Astrocyte (in vitro differentiated cells and primary cell): ENCODE data around the gene XYLT1. TPM values are rescaled to one million over a fixed set of nuclear protein-coding genes. Genes with fewer than 3 reads are reported as not detected.

Source experiments
- DNase-seq: peaks from one replicate; pipeline ENCODE4 v3.0.0-alpha.2; 2010; ENCODE audit warnings: low read depth
- FAIRE-seq: peaks from 2 replicates; lab custom pipeline; 2011; peaks lifted over from hg19 to GRCh38; lab: Jason Lieb, UNC
- H2AFZ ChIP-seq: 2 replicates; pipeline ENCODE4 v1.6.0; 2012; ENCODE audit warnings: low read depth, low read length, inconsistent platforms
- H3K27ac ChIP-seq: 2 replicates; pipeline ENCODE4 v1.5.1; 2011; ENCODE audit warnings: low read depth, low read length, inconsistent platforms
- H3K27me3 ChIP-seq: 2 replicates; pipeline ENCODE4 v1.6.0; 2011; ENCODE audit warnings: low read length, inconsistent platforms; ENCODE audit not compliant: insufficient read depth
- H3K36me3 ChIP-seq: 2 replicates; pipeline ENCODE4 v1.5.1; 2011; ENCODE audit warnings: low read length, inconsistent platforms; ENCODE audit not compliant: insufficient read depth
- H3K4me1 ChIP-seq: 2 replicates; pipeline ENCODE4 v1.5.1; 2011; ENCODE audit warnings: low read length, inconsistent platforms; ENCODE audit not compliant: insufficient read depth
- H3K4me2 ChIP-seq: 2 replicates; pipeline ENCODE4 v1.6.0; 2012; ENCODE audit warnings: low read length, inconsistent platforms
- H3K4me3 ChIP-seq: 2 replicates; pipeline ENCODE4 v1.5.1; 2011; ENCODE audit warnings: low read depth, mild to moderate bottlenecking, low read length, inconsistent platforms; ENCODE audit not compliant: insufficient read depth
- H3K79me2 ChIP-seq: 2 replicates; pipeline ENCODE4 v1.6.0; 2012; ENCODE audit warnings: mild to moderate bottlenecking, low read length, inconsistent platforms; ENCODE audit not compliant: insufficient read depth
- H3K9ac ChIP-seq: 2 replicates; pipeline ENCODE4 v1.6.0; 2012; ENCODE audit warnings: mild to moderate bottlenecking, low read length, inconsistent platforms
- H3K9me3 ChIP-seq: 2 replicates; pipeline ENCODE4 v1.5.1; 2012; ENCODE audit warnings: low read depth, mild to moderate bottlenecking, low read length, inconsistent platforms; ENCODE audit not compliant: insufficient read depth
- H4K20me1 ChIP-seq: 2 replicates; pipeline ENCODE4 v1.6.0; 2012; ENCODE audit warnings: low read length, inconsistent platforms; ENCODE audit not compliant: insufficient read depth
- H3K27ac Mint-ChIP-seq: one replicate; pipeline ENCODE4 v1.8.0; 2021; ENCODE audit warnings: mild to moderate bottlenecking, mixed read lengths; ENCODE audit not compliant: unreplicated experiment
- H3K27me3 Mint-ChIP-seq: one replicate; pipeline ENCODE4 v1.8.0; 2021; ENCODE audit warnings: low read depth, mixed read lengths; ENCODE audit not compliant: unreplicated experiment
- H3K36me3 Mint-ChIP-seq: one replicate; pipeline ENCODE4 v1.8.0; 2021; ENCODE audit warnings: low read depth, mixed read lengths; ENCODE audit not compliant: unreplicated experiment
- H3K4me1 Mint-ChIP-seq: one replicate; pipeline ENCODE4 v1.8.0; 2021; ENCODE audit warnings: low read depth, mixed read lengths; ENCODE audit not compliant: unreplicated experiment
- H3K4me3 Mint-ChIP-seq: one replicate; pipeline ENCODE4 v1.8.0; 2021; ENCODE audit warnings: mild to moderate bottlenecking, moderate library complexity, mixed read lengths; ENCODE audit not compliant: unreplicated experiment
- H3K9me3 Mint-ChIP-seq: one replicate; pipeline ENCODE4 v1.8.0; 2021; ENCODE audit warnings: mild to moderate bottlenecking, mixed read lengths; ENCODE audit not compliant: unreplicated experiment
- CTCF ChIP-seq: IDR thresholded peaks from 2 replicates; pipeline ENCODE4 v1.5.1; 2011; ENCODE audit warnings: low read depth, mild to moderate bottlenecking, inconsistent platforms, low read length, moderate library complexity; ENCODE audit not compliant: insufficient read depth
- EZH2 ChIP-seq: IDR thresholded peaks from 2 replicates; pipeline ENCODE4 v1.6.1; 2012; ENCODE audit warnings: mild to moderate bottlenecking, low read length, inconsistent platforms; ENCODE audit not compliant: insufficient read depth
- total RNA-seq: library from RNA; stranded (reverse); gene quantifications from 2 replicates; pipeline ENCODE4 v1.2.1, GENCODE V29; 2021

Gene XYLT1
- total RNA-seq, 1 donor from 2014 or later, result 22.9 TPM

- Mint-ChIP-seq H3K9me3 (no peaks in the 10 kb centered on the region), H3K4me1 (peaks cover 10% of the 10 kb centered on the region), H3K4me3 (no peak overlapping the region), H3K27ac (no peak overlapping the region), H3K36me3 (no peaks in the 10 kb centered on the region), H3K27me3 (peaks cover 12% of the 10 kb centered on the region)
- Histone ChIP-seq H2AFZ (peak overlapping the region; percentile 55), H3K36me3 (no peaks in the 10 kb centered on the region), H3K4me3 (no peak overlapping the region), H3K4me1 (peaks cover 15% of the 10 kb centered on the region), H3K27ac (no peak overlapping the region), H3K4me2 (peak overlapping the region; percentile 35), H3K9me3 (no peaks in the 10 kb centered on the region), H3K27me3 (peaks cover 7% of the 10 kb centered on the region), H4K20me1 (peaks cover 11% of the 10 kb centered on the region), H3K79me2 (peaks cover 13% of the 10 kb centered on the region), H3K9ac (no peak overlapping the region)
- FAIRE-seq (no peak), DNase-seq (no peak)
- TF ChIP-seq EZH2 (no peak), CTCF (no peak)
These were observed 3.3 kb upstream of the XYLT1 start for GRCh38 chr16:17474037-17474436.

DNA sequence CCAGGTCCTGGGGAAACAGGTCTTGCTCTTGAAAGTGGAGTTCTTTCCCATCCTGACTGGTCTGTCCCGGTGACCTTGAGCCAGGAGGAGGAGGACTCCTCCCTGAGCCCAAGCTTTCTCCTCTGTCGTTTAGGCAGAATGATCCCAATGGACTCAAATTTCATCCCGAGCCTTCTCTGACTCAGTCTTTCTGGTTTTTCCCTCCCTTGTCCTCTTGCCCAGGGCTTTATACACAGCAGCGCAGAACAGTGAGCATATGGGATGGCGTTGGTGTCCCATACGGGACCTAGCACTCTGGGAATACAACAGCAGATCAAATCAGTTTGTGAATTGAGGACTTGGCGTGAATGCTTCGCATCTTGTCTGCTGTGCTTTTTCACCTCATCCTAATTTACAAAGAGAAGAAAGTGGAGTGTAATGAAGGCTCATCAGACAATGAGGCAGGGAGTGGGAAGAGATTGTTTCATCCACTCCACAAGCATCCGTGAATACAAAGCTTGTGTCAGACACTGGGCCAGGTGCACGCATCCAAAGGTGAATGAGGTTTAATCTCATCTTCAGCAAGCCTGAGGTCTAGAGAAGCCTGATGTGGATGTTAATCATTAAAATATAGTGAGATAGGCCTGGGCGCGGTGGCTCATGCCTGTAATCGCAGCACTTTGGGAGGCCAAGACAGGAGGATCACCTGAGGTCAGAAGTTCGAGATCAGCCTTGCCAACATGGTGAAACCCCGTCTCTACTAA, 1.1 kb upstream of the XYLT1 start:
- peak overlapping the region; percentile 30 for H2AFZ ChIP-seq
- Mint-ChIP-seq H3K27me3 (peaks cover 13% of the 10 kb centered on the region), H3K4me1 (peaks cover 28% of the 10 kb centered on the region), H3K36me3 (no peaks in the 10 kb centered on the region), H3K4me3 (no peak overlapping the region), H3K9me3 (no peaks in the 10 kb centered on the region), H3K27ac (no peak overlapping the region)
- peaks cover 7% of the 10 kb centered on the region for H3K27me3 ChIP-seq
- peaks cover 26% of the 10 kb centered on the region for H3K4me1 ChIP-seq
- peak overlapping the region; percentile 96 for H3K4me2 ChIP-seq
- peak overlapping the region; percentile 91 for H3K9ac ChIP-seq
- DNase-seq (peak; percentile 68), FAIRE-seq (peak; percentile 49)
- H3K36me3 ChIP-seq, result no peaks in the 10 kb centered on the region
- peaks cover 35% of the 10 kb centered on the region for H3K79me2 ChIP-seq
- peaks cover 33% of the 10 kb centered on the region for H4K20me1 ChIP-seq
- H3K27ac ChIP-seq, result peak overlapping the region; percentile 92
- TF ChIP-seq CTCF (no peak), EZH2 (no peak)
- no peak overlapping the region for H3K4me3 ChIP-seq
- H3K9me3 ChIP-seq, result no peaks in the 10 kb centered on the region
